Measurements from ENCODE around the gene SCAMP2. TPM values are rescaled to one million over a fixed set of nuclear protein-coding genes. Genes with fewer than 3 reads are reported as not detected.

Gene SCAMP2
- total and polyA plus RNA-seq, 10 donors = 34.7 to 129 (median 98.6) TPM

- Histone ChIP-seq H3K4me1 (peaks cover 0 to 19% (median 1%) of the 10 kb centered on the region in 6 donors), H3K36me3 (peaks cover 0 to 51% (median 26%) of the 10 kb centered on the region in 6 donors), H3K27ac (no peak overlapping the region), H3K9me3 (no peaks in the 10 kb centered on the region), H3K27me3 (replicated peaks in 1 of 7) (no peaks in the 10 kb centered on the region), H3K4me3 (no peak overlapping the region)
- WGBS, 5 donors = 35 to 49% (median 42%) methylated on average over 4 to 5 of the region's 5 CpGs
- intact Hi-C loops (cut with DNase I; ENCODE audit: low total_unique reads) = no loop called here
- peak; percentile 35 to 83 (median 73) for TF ChIP-seq CTCF (IDR thresholded peaks at IDR 0.05 in 8 of 11, conservative IDR thresholded peaks at IDR 0.05 in 3 of 11)
- TF ChIP-seq POLR2AphosphoS5 (IDR thresholded peaks at IDR 0.05) = peak in 1 of 3 donors; percentile 31
- no peak for TF ChIP-seq POLR2A (IDR thresholded peaks at IDR 0.05)
- DNase-seq = no peak
Measured at GRCh38 chr15:74835312-74835823, 37.8 kb downstream of the SCAMP2 start.

- H3K27me3 ChIP-seq (replicated peaks in 1 of 7) = peaks cover 0 to 4% (median 0%) of the 10 kb centered on the region in 7 donors
- intact Hi-C loops (cut with DNase I; ENCODE audit: low total_unique reads) = no loop called here
- no peak overlapping the region for H3K4me3 ChIP-seq
- H3K9me3 ChIP-seq = no peaks in the 10 kb centered on the region
- H3K36me3 ChIP-seq = peaks cover 0 to 33% (median 16%) of the 10 kb centered on the region in 6 donors
- no peak for DNase-seq
- H3K4me1 ChIP-seq = peaks cover 0 to 19% (median 1%) of the 10 kb centered on the region in 6 donors
- WGBS, 5 donors = 50 to 66% (median 56%) methylated on average over 7 to 12 of the region's 12 CpGs
- no peak overlapping the region for H3K27ac ChIP-seq
- TF ChIP-seq POLR2A (IDR thresholded peaks at IDR 0.05) (no peak), CTCF (IDR thresholded peaks at IDR 0.05 in 8 of 11, conservative IDR thresholded peaks at IDR 0.05 in 3 of 11) (no peak), POLR2AphosphoS5 (IDR thresholded peaks at IDR 0.05) (no peak)
Measured at GRCh38 chr15:74833376-74834107, 39.6 kb downstream of the SCAMP2 start.

GRCh38 chr15:74832826-74833225, 40.3 kb downstream of the SCAMP2 start:
- peaks cover 0 to 26% (median 11%) of the 10 kb centered on the region in 6 donors for H3K36me3 ChIP-seq
- TF ChIP-seq POLR2AphosphoS5 (IDR thresholded peaks at IDR 0.05) = no peak
- no peak for TF ChIP-seq POLR2A (IDR thresholded peaks at IDR 0.05)
- TF ChIP-seq CTCF (IDR thresholded peaks at IDR 0.05 in 8 of 11, conservative IDR thresholded peaks at IDR 0.05 in 3 of 11) = no peak
- WGBS, 5 donors = 48 to 64% (median 61%) methylated on average over 4 of the region's 4 CpGs
- no peak overlapping the region for H3K4me3 ChIP-seq
- intact Hi-C loops (cut with DNase I; ENCODE audit: low total_unique reads) = no loop called here
- H3K9me3 ChIP-seq = no peaks in the 10 kb centered on the region
- DNase-seq = no peak
- peaks cover 0 to 19% (median 1%) of the 10 kb centered on the region in 6 donors for H3K4me1 ChIP-seq
- H3K27me3 ChIP-seq (replicated peaks in 1 of 7) = peaks cover 0 to 11% (median under 1%) of the 10 kb centered on the region in 7 donors
- H3K27ac ChIP-seq = no peak overlapping the region

GRCh38 chr15:74831813-74832495, 41.2 kb downstream of the SCAMP2 start:
- Histone ChIP-seq H3K4me3 (no peak overlapping the region), H3K36me3 (peaks cover 0 to 17% (median 9%) of the 10 kb centered on the region in 6 donors), H3K27me3 (replicated peaks in 1 of 7) (peaks cover 0 to 20% (median 5%) of the 10 kb centered on the region in 7 donors), H3K27ac (no peak overlapping the region), H3K9me3 (no peaks in the 10 kb centered on the region), H3K4me1 (peaks cover 0 to 21% (median 1%) of the 10 kb centered on the region in 6 donors)
- TF ChIP-seq CTCF (IDR thresholded peaks at IDR 0.05 in 8 of 11, conservative IDR thresholded peaks at IDR 0.05 in 3 of 11) (no peak), POLR2A (IDR thresholded peaks at IDR 0.05) (no peak), POLR2AphosphoS5 (IDR thresholded peaks at IDR 0.05) (peak in 2 of 3 donors; percentile 12 to 16)
- intact Hi-C loops (cut with DNase I; ENCODE audit: low total_unique reads) = no loop called here
- 77 to 87% (median 81%) methylated on average over 13 to 15 of the region's 15 CpGs for WGBS, 5 donors
- no peak for DNase-seq
